Panc1 (cell line): Measurements from ENCODE around the gene FBXL14. TPM values are rescaled to one million over a fixed set of nuclear protein-coding genes. Genes with fewer than 3 reads are reported as not detected.

ENCODE experiments used
- ATAC-seq: fragments of 200-7000 bp; cut with Tn5 transposase; 2 replicates; pipeline ENCODE4 v1.9.1; 2020; ENCODE audit warnings: mild to moderate bottlenecking, moderate library complexity
- BruUV-seq: library from RNA; stranded (reverse); fragments of 400-500 nt; replicated peaks from 2 replicates; lab custom pipeline; 2021; lab: Mats Ljungman, UMichigan
- CTCF ChIA-PET: fragments of 300-600 bp; sonication (Branson Sonifier 250); formaldehyde crosslinking; loops from one replicate; lab custom pipeline; 2022; ENCODE audit warnings: antibody characterized with exemption; lab: Charles Lee
- POLR2A ChIA-PET: fragments of 300-600 bp; sonication (Branson Sonifier 250); formaldehyde crosslinking; loops from one replicate; lab custom pipeline; 2022; ENCODE audit warnings: antibody characterized with exemption; lab: Charles Lee
- DNase-seq: peaks from one replicate; pipeline ENCODE4 v3.0.0-alpha.2; 2010; ENCODE audit warnings: low read depth, low spot score
- H3K27ac ChIP-seq: 2 replicates; pipeline ENCODE4 v1.5.1; 2011; ENCODE audit warnings: mild to moderate bottlenecking, low read length, inconsistent platforms
- H3K27me3 ChIP-seq: fragments of 200-500 bp; sonication (Bioruptor generic); 2 replicates; pipeline ENCODE4 v1.6.0; 2014; ENCODE audit warnings: low read length, inconsistent platforms; ENCODE audit not compliant: control insufficient read depth, insufficient read depth
- H3K36me3 ChIP-seq: fragments of 200-500 bp; sonication (Bioruptor generic); 2 replicates; pipeline ENCODE4 v1.5.1; 2014; ENCODE audit warnings: inconsistent platforms, mild to moderate bottlenecking, low read length, moderate library complexity; ENCODE audit not compliant: control insufficient read depth, insufficient read depth
- H3K4me1 ChIP-seq: 2 replicates; pipeline ENCODE4 v1.5.1; 2011; ENCODE audit warnings: inconsistent platforms, mild to moderate bottlenecking, low read length, moderate library complexity; ENCODE audit not compliant: control insufficient read depth, insufficient read depth
- H3K4me3 ChIP-seq, 2 experiments: 2 replicates each; pipeline ENCODE4 v1.5.1; 2011 to 2012; ENCODE audit warnings: low read depth in 2 of 2, low read length in 2 of 2, mild to moderate bottlenecking in 2 of 2, inconsistent platforms in 1 of 2, moderate library complexity in 1 of 2
- H3K9me3 ChIP-seq: fragments of 200-500 bp; sonication (Bioruptor generic); 2 replicates; pipeline ENCODE4 v1.5.1; 2014; ENCODE audit warnings: low read depth, mild to moderate bottlenecking, inconsistent platforms, low read length, moderate library complexity; ENCODE audit not compliant: control insufficient read depth, insufficient read depth
- CTCF ChIP-seq: fragments of 450-650 bp; IDR thresholded peaks from 2 replicates; pipeline ENCODE4 v1.5.1; 2017; ENCODE audit warnings: mild to moderate bottlenecking
- SIN3A ChIP-seq: IDR thresholded peaks from 2 replicates; pipeline ENCODE4 v1.6.1; 2012; ENCODE audit warnings: low read depth, mild to moderate bottlenecking, low read length, moderate library complexity, borderline replicate concordance; ENCODE audit not compliant: insufficient read depth
- in situ Hi-C: cut with HindIII; loops from 2 replicates; pipeline ENCODE4 v1.10.0; 2016; ENCODE audit warnings: low sequenced_read_pairs, low pct_unique_long_range_greater_than_20kb
- intact Hi-C: fragments of 100-400 bp; cut with micrococcal nuclease; formaldehyde crosslinking; loops from one replicate; pipeline ENCODE4 v1.10.0; 2022; ENCODE audit not compliant: unreplicated experiment
- total RNA-seq: library from RNA; stranded (reverse); gene quantifications from one replicate; pipeline ENCODE4 v1.2.1, GENCODE V29; 2021; ENCODE audit not compliant: unreplicated experiment

Gene FBXL14
- total RNA-seq, 1 experiment from 2014 or later = 15.1 TPM

- DNase-seq = no peak
Measured at GRCh38 chr12:1517007-1517406, 77.4 kb downstream of the FBXL14 start.

More at GRCh38 chr12:1517007-1517406, 77.4 kb downstream of the FBXL14 start:
- POLR2A ChIA-PET = no interaction called here
- peak; percentile 47 for ATAC-seq
- no TSS peak for BruUV-seq
- Histone ChIP-seq H3K4me1 (peaks cover 16% of the 10 kb centered on the region), H3K36me3 (no peaks in the 10 kb centered on the region), H3K4me3 (no peak overlapping the region), H3K9me3 (no peaks in the 10 kb centered on the region), H3K27me3 (no peaks in the 10 kb centered on the region), H3K27ac (no peak overlapping the region)
- CTCF ChIA-PET = no interaction called here
- TF ChIP-seq SIN3A (no peak), CTCF (peak; percentile 60; the same call in 1 of the 2 replicates)
- intact Hi-C loops (no loop called here), in situ Hi-C loops (no loop called here)

Other genes starting within 250 kb of the FBXL14 start
- 36.9 TPM for gene WNT5B, start 34.6 kb upstream of the FBXL14 start, total RNA-seq
- gene ADIPOR2, start 96.5 kb upstream of the FBXL14 start, total RNA-seq = 76.0 TPM
- not detected for gene LRTM2, start 226.0 kb upstream of the FBXL14 start, total RNA-seq